Dermis blood vessel endothelial cell (primary cell): ENCODE data around the gene NCOA7. TPM values are rescaled to one million over a fixed set of nuclear protein-coding genes. Genes with fewer than 3 reads are reported as not detected.
"Not testable (repeated sequence)": the region's sequence is repeated elsewhere in the genome, so short reads cannot be mapped to it uniquely, and the experiment has no call there.

Experiments
- DNase-seq: peaks from one replicate; pipeline ENCODE4 v3.0.0; 2010
- total RNA-seq: library from RNA; depleted of rRNA; stranded (reverse); fragments of >200 nt; gene quantifications from 2 replicates; pipeline ENCODE4 v1.2.3, GENCODE V29; 2014

Gene NCOA7
- total RNA-seq, 1 donor from 2014 or later, result 71.6 TPM

GRCh38 chr6:125841356-125842090, 50.8 kb downstream of the NCOA7 start:
- no peak for DNase-seq

GRCh38 chr6:125842091-125842626, 51.4 kb downstream of the NCOA7 start:
- DNase-seq, result no peak

GRCh38 chr6:125843593-125843992, 52.8 kb downstream of the NCOA7 start:
- no peak for DNase-seq

GRCh38 chr6:125844989-125845388, 54.2 kb downstream of the NCOA7 start:
- DNase-seq, result peak; percentile 66

GRCh38 chr6:125846292-125847024, 55.7 kb downstream of the NCOA7 start:
- DNase-seq, result no peak

GRCh38 chr6:125848286-125848685, 57.5 kb downstream of the NCOA7 start:
- not testable (repeated sequence) for DNase-seq

GRCh38 chr6:125850361-125850760, 59.6 kb downstream of the NCOA7 start:
- no peak for DNase-seq

- DNase-seq, result no peak
These were observed 61.8 kb downstream of the NCOA7 start for GRCh38 chr6:125852587-125852986.

- DNase-seq, result no peak
These were observed 62.4 kb downstream of the NCOA7 start for GRCh38 chr6:125853168-125853567.

GRCh38 chr6:125853756-125854155, 63.0 kb downstream of the NCOA7 start:
- DNase-seq, result no peak

- no peak for DNase-seq
These were observed 63.6 kb downstream of the NCOA7 start for GRCh38 chr6:125854355-125854754.

GRCh38 chr6:125855783-125856182, 65.0 kb downstream of the NCOA7 start:
- no peak for DNase-seq

GRCh38 chr6:125857846-125858245, 67.1 kb downstream of the NCOA7 start:
- DNase-seq, result no peak

GRCh38 chr6:125858427-125859320, 67.9 kb downstream of the NCOA7 start:
- DNase-seq, result peak; percentile 81

GRCh38 chr6:125859727-125860126, 69.0 kb downstream of the NCOA7 start:
- no peak for DNase-seq

GRCh38 chr6:125863023-125863422, 72.3 kb downstream of the NCOA7 start:
- no peak for DNase-seq

GRCh38 chr6:125865015-125865414, 74.3 kb downstream of the NCOA7 start:
- DNase-seq, result no peak

- DNase-seq, result no peak
These were observed 75.7 kb downstream of the NCOA7 start for GRCh38 chr6:125866433-125866832.

- DNase-seq, result no peak
These were observed 76.8 kb downstream of the NCOA7 start for GRCh38 chr6:125867483-125867942.

GRCh38 chr6:125868252-125868651, 77.5 kb downstream of the NCOA7 start:
- DNase-seq, result no peak

- DNase-seq, result no peak
These were observed 78.1 kb downstream of the NCOA7 start for GRCh38 chr6:125868678-125869395.

- no peak for DNase-seq
These were observed 78.7 kb downstream of the NCOA7 start for GRCh38 chr6:125869427-125869826.
